ENCODE data around the gene UBR3.

DNA sequence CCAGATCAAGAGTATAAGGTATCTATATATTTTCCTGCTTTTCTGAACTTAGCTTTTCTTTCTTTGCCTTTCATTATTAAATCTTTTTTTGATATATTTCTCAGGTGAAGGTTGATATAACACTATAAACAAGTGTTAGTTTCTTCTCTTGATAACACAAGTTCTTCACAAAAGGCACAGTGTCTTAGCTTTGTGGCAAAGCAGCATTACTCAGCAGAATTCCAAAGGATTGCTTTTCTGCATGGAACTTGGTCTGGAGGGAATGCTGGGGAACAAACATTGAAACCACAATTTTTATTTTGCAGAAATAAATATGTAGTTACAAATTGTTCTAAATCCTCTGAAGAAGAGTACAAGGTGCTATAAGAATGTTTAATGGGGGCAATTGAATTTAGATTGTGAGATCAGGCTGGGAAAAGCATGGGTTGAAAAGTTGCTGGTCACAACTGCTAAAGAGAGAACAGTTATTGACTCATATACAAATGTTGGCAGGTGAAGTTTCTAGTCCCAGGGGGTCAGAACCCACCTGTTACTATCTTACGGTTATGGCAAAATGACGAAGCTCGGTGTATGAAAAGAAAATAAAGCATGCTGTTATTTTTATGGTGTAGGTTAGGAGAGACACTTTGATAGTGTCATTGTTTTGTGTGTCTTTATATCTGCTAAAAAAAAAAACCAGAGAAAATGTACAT lies 68.2 kb downstream of the UBR3 start:
- TF ChIP-seq CTCF (IDR thresholded peaks at IDR 0.05): no peak
- no peak for TF ChIP-seq ESRRA (CRISPR knock-in tag; IDR thresholded peaks at IDR 0.05; ENCODE audit: borderline replicate concordance)
- TF ChIP-seq, protein P1, sequence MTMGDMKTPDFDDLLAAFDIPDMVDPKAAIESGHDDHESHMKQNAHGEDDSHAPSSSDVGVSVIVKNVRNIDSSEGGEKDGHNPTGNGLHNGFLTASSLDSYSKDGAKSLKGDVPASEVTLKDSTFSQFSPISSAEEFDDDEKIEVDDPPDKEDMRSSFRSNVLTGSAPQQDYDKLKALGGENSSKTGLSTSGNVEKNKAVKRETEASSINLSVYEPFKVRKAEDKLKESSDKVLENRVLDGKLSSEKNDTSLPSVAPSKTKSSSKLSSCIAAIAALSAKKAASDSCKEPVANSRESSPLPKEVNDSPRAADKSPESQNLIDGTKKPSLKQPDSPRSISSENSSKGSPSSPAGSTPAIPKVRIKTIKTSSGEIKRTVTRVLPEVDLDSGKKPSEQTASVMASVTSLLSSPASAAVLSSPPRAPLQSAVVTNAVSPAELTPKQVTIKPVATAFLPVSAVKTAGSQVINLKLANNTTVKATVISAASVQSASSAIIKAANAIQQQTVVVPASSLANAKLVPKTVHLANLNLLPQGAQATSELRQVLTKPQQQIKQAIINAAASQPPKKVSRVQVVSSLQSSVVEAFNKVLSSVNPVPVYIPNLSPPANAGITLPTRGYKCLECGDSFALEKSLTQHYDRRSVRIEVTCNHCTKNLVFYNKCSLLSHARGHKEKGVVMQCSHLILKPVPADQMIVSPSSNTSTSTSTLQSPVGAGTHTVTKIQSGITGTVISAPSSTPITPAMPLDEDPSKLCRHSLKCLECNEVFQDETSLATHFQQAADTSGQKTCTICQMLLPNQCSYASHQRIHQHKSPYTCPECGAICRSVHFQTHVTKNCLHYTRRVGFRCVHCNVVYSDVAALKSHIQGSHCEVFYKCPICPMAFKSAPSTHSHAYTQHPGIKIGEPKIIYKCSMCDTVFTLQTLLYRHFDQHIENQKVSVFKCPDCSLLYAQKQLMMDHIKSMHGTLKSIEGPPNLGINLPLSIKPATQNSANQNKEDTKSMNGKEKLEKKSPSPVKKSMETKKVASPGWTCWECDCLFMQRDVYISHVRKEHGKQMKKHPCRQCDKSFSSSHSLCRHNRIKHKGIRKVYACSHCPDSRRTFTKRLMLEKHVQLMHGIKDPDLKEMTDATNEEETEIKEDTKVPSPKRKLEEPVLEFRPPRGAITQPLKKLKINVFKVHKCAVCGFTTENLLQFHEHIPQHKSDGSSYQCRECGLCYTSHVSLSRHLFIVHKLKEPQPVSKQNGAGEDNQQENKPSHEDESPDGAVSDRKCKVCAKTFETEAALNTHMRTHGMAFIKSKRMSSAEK (CRISPR knock-in tag; IDR thresholded peaks at IDR 0.05; ENCODE audit: borderline replicate concordance): no peak
- TF ChIP-seq CREB1 (CRISPR knock-in tag; IDR thresholded peaks at IDR 0.05): no peak
- TF ChIP-seq, protein P2, sequence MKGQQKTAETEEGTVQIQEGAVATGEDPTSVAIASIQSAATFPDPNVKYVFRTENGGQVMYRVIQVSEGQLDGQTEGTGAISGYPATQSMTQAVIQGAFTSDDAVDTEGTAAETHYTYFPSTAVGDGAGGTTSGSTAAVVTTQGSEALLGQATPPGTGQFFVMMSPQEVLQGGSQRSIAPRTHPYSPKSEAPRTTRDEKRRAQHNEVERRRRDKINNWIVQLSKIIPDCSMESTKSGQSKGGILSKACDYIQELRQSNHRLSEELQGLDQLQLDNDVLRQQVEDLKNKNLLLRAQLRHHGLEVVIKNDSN (CRISPR knock-in tag; IDR thresholded peaks at IDR 0.05): no peak

Measured in WTC11 (cell line).